CD14-positive monocyte (primary cell): ENCODE measurements around the gene DOK4. TPM values are rescaled to one million over a fixed set of nuclear protein-coding genes. Genes with fewer than 3 reads are reported as not detected.

Experiments used
- DNase-seq, 3 donors: peaks; one replicate each; pipeline ENCODE4 v3.0.0-alpha.2; 2011 to 2022
- H2AFZ ChIP-seq: 2 replicates; pipeline ENCODE4 v1.6.0; 2012; ENCODE audit warnings: mild to moderate bottlenecking, low read depth, low read length, inconsistent platforms; ENCODE audit not compliant: insufficient read depth, poor library complexity, severe bottlenecking
- H3K27ac ChIP-seq, 2 donors: 1 replicate in 1 of 2; 2 replicates in 1 of 2; pipeline ENCODE4 v1.5.1; 2012 to 2013; ENCODE audit warnings: low read length in 2 of 2, control low read depth in 1 of 2, inconsistent platforms in 1 of 2, low read depth in 1 of 2, mild to moderate bottlenecking in 1 of 2
- H3K27me3 ChIP-seq, 2 donors: one replicate each; pipeline versions ENCODE4 v1.6.0 to v1.6.1; 2011 to 2013; ENCODE audit warnings: low read length in 2 of 2; ENCODE audit not compliant: control insufficient read depth in 2 of 2, insufficient read depth in 2 of 2
- H3K36me3 ChIP-seq, 2 donors: replicated peaks in 1 of 2; 1 replicate in 1 of 2; 2 replicates in 1 of 2; pipeline versions ENCODE4 v1.5.1 to v1.6.1; 2012 to 2013; ENCODE audit warnings: low read length in 2 of 2, control low read depth in 1 of 2, inconsistent platforms in 1 of 2, mild to moderate bottlenecking in 1 of 2; ENCODE audit not compliant: insufficient read depth in 2 of 2, control insufficient read depth in 1 of 2
- H3K4me1 ChIP-seq, 2 donors: 1 replicate in 1 of 2; 2 replicates in 1 of 2; pipeline versions ENCODE4 v1.5.1 to v1.6.1; 2012 to 2013; ENCODE audit warnings: low read length in 2 of 2, control low read depth in 1 of 2, inconsistent platforms in 1 of 2, mild to moderate bottlenecking in 1 of 2, moderate library complexity in 1 of 2; ENCODE audit not compliant: insufficient read depth in 2 of 2, control insufficient read depth in 1 of 2
- H3K4me2 ChIP-seq: replicated peaks from 2 replicates; pipeline ENCODE3; 2012; ENCODE audit warnings: low read length, moderate library complexity, mild to moderate bottlenecking; ENCODE audit not compliant: poor library complexity, severe bottlenecking; ENCODE audit errors: extremely low read depth
- H3K4me3 ChIP-seq, 3 experiments: fragments of 200-600 bp in 1 of 3; sonication (generic) in 1 of 3; replicated peaks in 1 of 3; 1 replicate in 2 of 3; 2 replicates in 1 of 3; pipeline ENCODE4 v1.5.1; 2011 to 2013; ENCODE audit warnings: low read length in 3 of 3, mild to moderate bottlenecking in 3 of 3, control low read depth in 2 of 3, low read depth in 2 of 3, inconsistent platforms in 1 of 3, moderate library complexity in 1 of 3
- H3K79me2 ChIP-seq: 2 replicates; pipeline ENCODE4 v1.6.0; 2012; ENCODE audit warnings: mild to moderate bottlenecking, control low read depth, inconsistent platforms, low read length, moderate library complexity; ENCODE audit not compliant: insufficient read depth
- H3K9ac ChIP-seq: 2 replicates; pipeline ENCODE4 v1.6.0; 2017; ENCODE audit warnings: low read length, mild to moderate bottlenecking; ENCODE audit not compliant: insufficient read depth, poor library complexity, severe bottlenecking
- H3K9me3 ChIP-seq, 2 donors: replicated peaks in 1 of 2; 1 replicate in 1 of 2; 2 replicates in 1 of 2; pipeline versions ENCODE4 v1.5.1 to v1.6.1; 2012 to 2013; ENCODE audit warnings: low read length in 2 of 2, control low read depth in 1 of 2; ENCODE audit not compliant: control insufficient read depth in 1 of 2, insufficient read depth in 1 of 2
- H4K20me1 ChIP-seq: 2 replicates; pipeline ENCODE4 v1.6.0; 2012; ENCODE audit warnings: mild to moderate bottlenecking, low read length, control low read depth, moderate library complexity; ENCODE audit not compliant: insufficient read depth
- H3K27ac Mint-ChIP-seq, 7 donors: one replicate each; pipeline ENCODE4 v1.8.0; 2020; ENCODE audit warnings: mild to moderate bottlenecking in 7 of 7, mixed read lengths in 7 of 7, moderate library complexity in 6 of 7, inconsistent platforms in 2 of 7
- H3K27me3 Mint-ChIP-seq, 3 donors: one replicate each; pipeline ENCODE4 v1.8.0; 2021 to 2022; ENCODE audit warnings: low read depth in 3 of 3, mild to moderate bottlenecking in 3 of 3, mixed read lengths in 3 of 3, moderate library complexity in 3 of 3, inconsistent platforms in 1 of 3
- H3K36me3 Mint-ChIP-seq, 2 donors: one replicate each; pipeline ENCODE4 v1.8.0; 2020; ENCODE audit warnings: mixed read lengths in 2 of 2, inconsistent platforms in 1 of 2, mild to moderate bottlenecking in 1 of 2
- H3K4me1 Mint-ChIP-seq: one replicate; pipeline ENCODE4 v1.8.0; 2020; ENCODE audit warnings: mild to moderate bottlenecking, mixed read lengths
- H3K4me3 Mint-ChIP-seq, 2 donors: one replicate each; pipeline ENCODE4 v1.8.0; 2020; ENCODE audit warnings: mild to moderate bottlenecking in 2 of 2, mixed read lengths in 2 of 2, moderate library complexity in 1 of 2
- H3K9me3 Mint-ChIP-seq, 7 donors: one replicate each; pipeline ENCODE4 v1.8.0; 2020 to 2022; ENCODE audit warnings: mixed read lengths in 7 of 7, mild to moderate bottlenecking in 6 of 7, moderate library complexity in 6 of 7, inconsistent platforms in 2 of 7
- CTCF ChIP-seq: fragments of 200-600 bp; IDR thresholded peaks from one replicate; pipeline ENCODE4 v1.8.0; 2022; ENCODE audit warnings: antibody characterized with exemption, mild to moderate bottlenecking
- WGBS: methylation state at CpG from one replicate; pipeline ENCODE4 v1.1.5; 2013; ENCODE audit warnings: missing lambda C conversion rate; ENCODE audit not compliant: insufficient coverage; 5-methylcytosine and 5-hydroxymethylcytosine counted together
- intact Hi-C, 2 donors: fragments of 100-400 bp; cut with micrococcal nuclease; formaldehyde crosslinking; loops; one replicate each; pipeline versions ENCODE4 v1.15.0 to v1.15.1; 2023
- polyA plus RNA-seq, 3 donors: library from polyadenylated mRNA; depleted of rRNA in 1 of 3; unstranded in 2 of 3; stranded (reverse) in 1 of 3; fragments of 300-500 nt in 2 of 3; fragments of >200 nt in 1 of 3; fragmentation: Illumina TruSeq in 2 of 3; gene quantifications; 1 replicate in 2 of 3; 2 replicates in 1 of 3; pipeline ENCODE4 v1.2.3, GENCODE V29; 2012 to 2021

DOK4 gene
- polyA plus RNA-seq, 3 donors, result 0.09 to 0.17 TPM; not detected in 1

GRCh38 chr16:57435838-57436237 is 50.5 kb downstream of the DOK4 start:
- H3K36me3 ChIP-seq, result peaks cover 84 to 99% of the 10 kb centered on the region in 2 donors

GRCh38 chr16:57434003-57434402 is 52.3 kb downstream of the DOK4 start:
- H3K4me1 Mint-ChIP-seq, result no peaks in the 10 kb centered on the region
- TF ChIP-seq CTCF, result no peak
- H3K9me3 ChIP-seq, result no peaks in the 10 kb centered on the region
- H2AFZ ChIP-seq, result no peak overlapping the region
- 100% methylated on average over 1 of the region's 2 CpGs for WGBS
- H3K27ac Mint-ChIP-seq, result no peak overlapping the region
- peaks cover 83 to 98% of the 10 kb centered on the region in 2 donors for H3K36me3 ChIP-seq
- no peaks in the 10 kb centered on the region for H3K79me2 ChIP-seq
- H3K27me3 ChIP-seq, result no peaks in the 10 kb centered on the region
- H3K9ac ChIP-seq, result no peak overlapping the region
- H3K4me2 ChIP-seq, result no peak overlapping the region
- intact Hi-C loops, result no loop called here
- H3K4me3 ChIP-seq, result no peak overlapping the region
- H3K9me3 Mint-ChIP-seq, result no peaks in the 10 kb centered on the region
- H3K27me3 Mint-ChIP-seq, result no peaks in the 10 kb centered on the region
- no peak for DNase-seq
- no peak overlapping the region for H3K27ac ChIP-seq
- no peaks in the 10 kb centered on the region for H3K4me1 ChIP-seq
- H3K4me3 Mint-ChIP-seq, result no peak overlapping the region
- H4K20me1 ChIP-seq, result no peaks in the 10 kb centered on the region
- peaks cover 82 to 95% of the 10 kb centered on the region in 2 donors for H3K36me3 Mint-ChIP-seq

More at GRCh38 chr16:57435838-57436237, 50.5 kb downstream of the DOK4 start:
- Histone ChIP-seq H3K9me3 (peaks cover 12 to 16% of the 10 kb centered on the region in 2 donors), H3K9ac (no peak overlapping the region), H3K4me2 (no peak overlapping the region), H2AFZ (no peak overlapping the region), H3K27me3 (no peaks in the 10 kb centered on the region), H3K4me1 (no peaks in the 10 kb centered on the region), H3K79me2 (no peaks in the 10 kb centered on the region), H3K27ac (no peak overlapping the region), H4K20me1 (no peaks in the 10 kb centered on the region), H3K4me3 (no peak overlapping the region)
- no peaks in the 10 kb centered on the region for H3K27me3 Mint-ChIP-seq
- no CpG with 5 or more reads among the region's 1 CpG for WGBS
- peaks cover 85 to 95% of the 10 kb centered on the region in 2 donors for H3K36me3 Mint-ChIP-seq
- H3K4me1 Mint-ChIP-seq, result no peaks in the 10 kb centered on the region
- H3K9me3 Mint-ChIP-seq, result peaks cover 11 to 14% (median 12%) of the 10 kb centered on the region in 7 donors
- no peak for TF ChIP-seq CTCF
- DNase-seq, result no peak
- H3K4me3 Mint-ChIP-seq, result no peak overlapping the region
- H3K27ac Mint-ChIP-seq, result no peak overlapping the region
- intact Hi-C loops, result no loop called here
